Measurements from ENCODE around the gene PTPN18.
"Not testable (repeated sequence)": the region's sequence is repeated elsewhere in the genome, so short reads cannot be mapped to it uniquely, and the experiment has no call there.

Gene PTPN18

GRCh38 chr2:130381145-130381544 is 25.3 kb downstream of the PTPN18 start:
- DNase-seq (ENCODE audit: low read depth, low spot score) = no peak

DNA sequence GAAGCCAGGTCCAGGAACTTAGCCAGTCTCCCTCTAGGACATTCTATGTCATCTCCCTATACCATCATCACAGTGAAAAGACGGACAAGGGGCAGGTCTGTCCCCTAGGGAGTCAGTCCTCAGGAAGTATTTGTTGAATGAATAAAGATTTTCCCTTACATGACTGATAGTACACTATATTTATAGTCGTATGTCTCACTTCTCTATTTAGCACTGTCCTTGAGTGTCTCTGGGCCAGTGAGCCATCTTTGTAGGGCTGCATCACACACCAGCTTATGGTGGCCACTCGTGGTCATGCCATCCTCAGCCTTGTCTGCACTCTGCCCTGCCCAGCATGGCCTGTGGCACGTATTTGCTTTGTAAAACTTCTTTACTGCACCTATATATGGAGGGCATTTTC is 25.8 kb downstream of the PTPN18 start:
- DNase-seq (ENCODE audit: low read depth, low spot score) = no peak

- no peak for DNase-seq (ENCODE audit: low read depth, low spot score)
These were observed 26.6 kb downstream of the PTPN18 start for GRCh38 chr2:130382313-130382917.

DNA sequence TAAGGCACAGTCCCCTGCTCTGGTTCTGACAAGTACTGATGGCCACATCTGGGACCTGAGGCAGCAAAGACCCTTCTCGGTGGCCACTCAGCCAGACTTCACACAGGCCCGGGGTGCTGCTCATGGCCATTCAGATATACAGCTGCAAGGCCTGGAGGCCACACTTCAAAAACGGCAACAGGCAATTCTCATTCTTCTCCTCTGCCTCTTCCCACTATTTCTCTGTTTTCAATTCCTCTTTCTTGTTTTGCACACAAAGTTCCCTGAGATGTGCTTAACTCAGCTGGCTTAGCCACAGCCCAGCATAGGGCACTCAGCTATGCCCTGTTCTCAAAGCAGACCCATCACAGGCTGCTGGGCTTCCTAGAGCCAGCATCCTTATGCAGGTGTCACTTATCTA is 29.9 kb downstream of the PTPN18 start:
- DNase-seq (ENCODE audit: low read depth, low spot score) = no peak

DNA sequence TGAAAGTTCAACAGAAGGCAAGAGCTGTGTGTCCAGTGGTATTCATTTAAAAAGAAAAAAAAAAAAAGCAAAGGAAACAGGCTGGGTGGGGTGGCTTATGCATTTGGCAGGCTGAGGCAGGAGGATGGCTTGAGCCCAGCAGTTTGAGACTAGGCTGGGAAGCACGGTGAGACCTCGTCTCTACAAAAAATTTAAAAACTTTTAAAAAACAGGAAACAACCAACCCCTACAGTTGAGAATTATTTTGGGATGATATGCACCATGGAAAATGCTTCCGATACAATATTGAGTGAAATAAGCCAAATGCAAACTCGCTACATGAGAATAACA is 31.2 kb downstream of the PTPN18 start:
- no peak for DNase-seq (ENCODE audit: low read depth, low spot score)

DNA sequence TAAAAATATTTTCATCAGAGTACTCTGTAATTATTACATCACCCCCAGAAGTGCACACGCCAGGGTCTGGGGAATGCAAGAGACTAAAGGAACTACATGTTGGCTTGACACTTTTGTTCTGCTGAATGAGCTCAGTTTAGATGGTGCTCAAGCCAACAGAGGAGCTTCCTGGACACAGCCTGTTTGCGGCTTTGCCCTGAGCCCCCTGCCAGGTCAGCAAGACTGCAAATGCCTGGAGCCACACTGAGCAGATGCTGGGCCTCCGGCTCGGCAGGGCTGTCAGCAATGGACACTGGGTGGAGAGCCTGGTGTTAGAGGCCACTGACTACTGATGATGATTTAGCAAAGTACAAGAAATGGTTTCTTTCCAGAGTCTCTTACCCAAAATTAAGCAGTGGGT is 31.9 kb downstream of the PTPN18 start:
- no peak for DNase-seq (ENCODE audit: low read depth, low spot score)

DNA sequence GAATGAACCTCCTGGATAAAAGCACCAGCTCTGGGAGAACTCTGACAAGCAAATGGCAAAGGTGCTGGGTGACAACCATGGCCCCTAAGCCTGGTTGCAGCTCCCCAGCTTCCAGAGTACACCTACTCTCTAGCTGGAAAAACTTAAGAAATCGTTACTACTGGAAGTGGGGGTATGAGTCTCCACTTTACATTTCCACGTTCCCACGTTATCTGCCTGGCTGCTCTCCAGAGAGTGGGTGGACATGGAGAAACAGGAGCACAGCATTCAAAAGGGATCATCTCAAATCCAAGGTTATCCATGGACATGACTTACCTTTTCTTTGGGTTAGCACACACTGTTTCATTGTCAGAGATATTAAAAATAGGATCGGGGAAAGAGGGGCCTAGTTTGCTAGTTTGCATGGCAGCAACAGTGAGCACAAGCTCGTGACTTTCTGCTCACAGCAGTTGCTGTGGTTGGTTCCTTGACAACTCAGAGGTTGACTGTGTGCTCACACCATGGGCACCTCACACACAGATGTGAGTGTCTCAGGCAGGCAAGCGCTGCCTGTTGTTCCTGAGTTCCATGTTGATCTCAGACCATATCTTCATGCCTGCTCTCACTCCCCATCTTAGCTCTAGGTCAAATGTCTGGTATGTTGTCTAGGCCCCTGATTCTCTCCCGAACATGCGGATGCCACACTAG is 32.5 kb downstream of the PTPN18 start:
- DNase-seq (ENCODE audit: low read depth, low spot score) = no peak

GRCh38 chr2:130389358-130389757 is 33.5 kb downstream of the PTPN18 start:
- DNase-seq (ENCODE audit: low read depth, low spot score) = no peak

- no peak for DNase-seq (ENCODE audit: low read depth, low spot score)
These were observed 33.9 kb downstream of the PTPN18 start for GRCh38 chr2:130389783-130390182.

GRCh38 chr2:130390460-130391057 is 34.7 kb downstream of the PTPN18 start:
- no peak for DNase-seq (ENCODE audit: low read depth, low spot score)

- no peak for DNase-seq (ENCODE audit: low read depth, low spot score)
These were observed 35.4 kb downstream of the PTPN18 start for GRCh38 chr2:130391058-130391871.

- DNase-seq (ENCODE audit: low read depth, low spot score) = no peak
These were observed 36.2 kb downstream of the PTPN18 start for GRCh38 chr2:130391872-130392670.

DNA sequence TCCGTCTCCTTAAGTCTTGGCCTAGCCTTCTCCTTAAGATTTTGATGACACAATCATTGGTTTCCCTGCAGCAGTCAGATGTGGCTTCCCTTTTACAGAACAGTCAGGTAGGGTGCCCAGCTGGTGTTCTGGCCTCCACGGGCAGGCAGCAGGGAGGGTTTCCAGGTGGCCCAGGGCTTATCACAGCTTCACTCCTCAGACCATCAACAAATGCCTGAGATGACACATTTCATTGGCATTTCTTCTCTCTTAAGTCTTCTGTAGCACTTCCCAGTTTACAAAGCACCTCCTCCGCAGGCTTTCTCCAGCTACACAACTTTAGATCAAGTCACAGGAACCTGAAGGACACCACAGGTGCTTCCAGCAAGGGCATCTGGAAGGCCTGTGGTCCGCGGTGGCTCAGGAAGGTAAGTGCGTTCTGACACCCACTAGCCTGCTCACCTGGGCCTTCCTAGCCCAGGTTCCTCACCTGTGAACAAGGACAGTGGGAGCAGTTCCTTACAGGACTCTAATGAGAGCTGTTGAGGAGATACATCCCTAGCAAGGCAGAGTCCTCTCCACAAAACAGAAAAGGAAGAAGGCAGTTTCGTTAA is 37.6 kb downstream of the PTPN18 start:
- DNase-seq (ENCODE audit: low read depth, low spot score) = no peak

- not testable (repeated sequence) for DNase-seq (ENCODE audit: low read depth, low spot score)
These were observed 50.4 kb downstream of the PTPN18 start for GRCh38 chr2:130406280-130406679.

DNA sequence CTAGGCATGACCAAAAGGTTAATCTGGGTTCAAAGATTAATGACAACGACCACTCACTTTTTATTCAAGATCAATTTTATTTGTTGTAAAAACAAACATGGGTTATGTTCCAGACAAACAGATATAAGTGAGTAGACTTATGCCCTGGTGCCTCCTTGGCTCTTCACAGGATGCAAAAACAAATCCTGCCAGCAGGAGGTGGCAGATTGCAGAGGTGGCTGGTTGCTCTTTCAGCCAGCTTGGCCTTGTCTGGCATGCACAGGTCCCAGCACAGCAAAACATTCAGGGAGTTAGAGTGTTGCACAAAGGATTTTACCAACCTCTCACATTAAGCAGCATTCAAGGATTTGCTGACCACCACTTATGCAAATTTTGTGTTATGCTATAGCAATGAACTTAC is 60.8 kb downstream of the PTPN18 start:
- not testable (repeated sequence) for DNase-seq (ENCODE audit: low read depth, low spot score)

- DNase-seq (ENCODE audit: low read depth, low spot score) = not testable (repeated sequence)
These were observed 63.0 kb downstream of the PTPN18 start for GRCh38 chr2:130418845-130419244.
